HEK293 (cell line): Measurements from ENCODE around the gene MAML2.

ENCODE experiments used
- FEZF1 ChIP-seq: fragments of 450-650 bp; formaldehyde crosslinking; IDR thresholded peaks from 2 replicates; pipeline ENCODE4 v1.5.1; 2016; ENCODE audit warnings: missing biosample characterization, missing genetic modification characterization
- INSM2 ChIP-seq: fragments of 450-650 bp; formaldehyde crosslinking; IDR thresholded peaks from 2 replicates; pipeline ENCODE4 v1.5.1; 2016; ENCODE audit warnings: missing biosample characterization, missing genetic modification characterization
- ZNF274 ChIP-seq, 2 experiments: fragments of 200-500 bp in 1 of 2; fragments of 450-650 bp in 1 of 2; sonication (Bioruptor generic) in 1 of 2; formaldehyde crosslinking in 1 of 2; IDR thresholded peaks; 2 replicates each; pipeline versions ENCODE4 v1.5.1 to v1.6.1; 2014 to 2016; ENCODE audit warnings: borderline replicate concordance in 1 of 2, inconsistent platforms in 1 of 2, low read length in 1 of 2, missing biosample characterization in 1 of 2, missing genetic modification characterization in 1 of 2
- ZNF514 ChIP-seq: fragments of 450-650 bp; formaldehyde crosslinking; IDR thresholded peaks from 2 replicates; pipeline ENCODE4 v1.5.1; 2016; ENCODE audit warnings: missing biosample characterization, missing genetic modification characterization
- ZNF629 ChIP-seq: fragments of 450-650 bp; formaldehyde crosslinking; IDR thresholded peaks from 2 replicates; pipeline ENCODE4 v1.5.1; 2017; ENCODE audit warnings: missing biosample characterization, missing genetic modification characterization
- ZNF664 ChIP-seq: fragments of 450-650 bp; formaldehyde crosslinking; IDR thresholded peaks from 2 replicates; pipeline ENCODE4 v1.5.1; 2016; ENCODE audit warnings: missing biosample characterization, missing genetic modification characterization
- ZNF670 ChIP-seq: fragments of 450-650 bp; formaldehyde crosslinking; IDR thresholded peaks from 2 replicates; pipeline ENCODE4 v1.5.1; 2016; ENCODE audit warnings: missing biosample characterization, missing genetic modification characterization, low read depth
- TF ChIP-seq, protein P1 (sequence below): fragments of 450-650 bp; formaldehyde crosslinking; IDR thresholded peaks from 2 replicates; pipeline ENCODE4 v1.5.1; 2016; ENCODE audit warnings: missing biosample characterization, missing genetic modification characterization

DNA sequence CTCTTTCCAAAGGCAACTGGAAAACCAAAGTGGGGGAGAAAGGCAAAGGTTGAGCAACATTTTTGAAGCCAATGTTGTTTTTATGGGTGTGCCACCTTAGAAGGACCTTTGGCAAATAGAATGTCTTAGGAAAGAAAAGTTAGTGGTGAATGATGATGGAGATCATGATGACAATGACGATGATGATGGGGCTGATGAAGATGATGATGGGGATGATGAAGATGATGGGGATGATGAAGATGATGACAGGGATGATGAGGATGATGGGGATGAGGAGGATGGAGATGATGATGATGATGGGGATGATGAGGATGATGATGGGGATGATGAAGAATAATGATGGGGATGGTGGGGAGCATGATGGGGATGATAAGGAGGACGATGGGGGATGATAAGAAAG, 340.7 kb downstream of the MAML2 start:
- TF ChIP-seq FEZF1 (tag by site-specific recombination), result no peak
- no peak for TF ChIP-seq ZNF629 (tag by site-specific recombination)
- TF ChIP-seq, protein P1, sequence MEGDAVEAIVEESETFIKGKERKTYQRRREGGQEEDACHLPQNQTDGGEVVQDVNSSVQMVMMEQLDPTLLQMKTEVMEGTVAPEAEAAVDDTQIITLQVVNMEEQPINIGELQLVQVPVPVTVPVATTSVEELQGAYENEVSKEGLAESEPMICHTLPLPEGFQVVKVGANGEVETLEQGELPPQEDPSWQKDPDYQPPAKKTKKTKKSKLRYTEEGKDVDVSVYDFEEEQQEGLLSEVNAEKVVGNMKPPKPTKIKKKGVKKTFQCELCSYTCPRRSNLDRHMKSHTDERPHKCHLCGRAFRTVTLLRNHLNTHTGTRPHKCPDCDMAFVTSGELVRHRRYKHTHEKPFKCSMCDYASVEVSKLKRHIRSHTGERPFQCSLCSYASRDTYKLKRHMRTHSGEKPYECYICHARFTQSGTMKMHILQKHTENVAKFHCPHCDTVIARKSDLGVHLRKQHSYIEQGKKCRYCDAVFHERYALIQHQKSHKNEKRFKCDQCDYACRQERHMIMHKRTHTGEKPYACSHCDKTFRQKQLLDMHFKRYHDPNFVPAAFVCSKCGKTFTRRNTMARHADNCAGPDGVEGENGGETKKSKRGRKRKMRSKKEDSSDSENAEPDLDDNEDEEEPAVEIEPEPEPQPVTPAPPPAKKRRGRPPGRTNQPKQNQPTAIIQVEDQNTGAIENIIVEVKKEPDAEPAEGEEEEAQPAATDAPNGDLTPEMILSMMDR, result no peak
- TF ChIP-seq INSM2 (tag by site-specific recombination), result no peak
- no peak for TF ChIP-seq ZNF274 (IDR thresholded peaks at IDR 0.05; ENCODE audit: low read length)
- no peak for TF ChIP-seq ZNF274 (tag by site-specific recombination; IDR thresholded peaks at IDR 0.05; ENCODE audit: borderline replicate concordance)
- TF ChIP-seq ZNF514 (tag by site-specific recombination), result no peak
- TF ChIP-seq ZNF664, result no peak
- no peak for TF ChIP-seq ZNF670 (tag by site-specific recombination)
